Brain pericyte (primary cell): Measurements from ENCODE around the gene IAH1.

Experiments
- DNase-seq: peaks from one replicate; pipeline ENCODE4 v3.0.0-alpha.2; 2012; ENCODE audit warnings: low read depth, low spot score

IAH1 gene, protein sequence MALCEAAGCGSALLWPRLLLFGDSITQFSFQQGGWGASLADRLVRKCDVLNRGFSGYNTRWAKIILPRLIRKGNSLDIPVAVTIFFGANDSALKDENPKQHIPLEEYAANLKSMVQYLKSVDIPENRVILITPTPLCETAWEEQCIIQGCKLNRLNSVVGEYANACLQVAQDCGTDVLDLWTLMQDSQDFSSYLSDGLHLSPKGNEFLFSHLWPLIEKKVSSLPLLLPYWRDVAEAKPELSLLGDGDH

DNA sequence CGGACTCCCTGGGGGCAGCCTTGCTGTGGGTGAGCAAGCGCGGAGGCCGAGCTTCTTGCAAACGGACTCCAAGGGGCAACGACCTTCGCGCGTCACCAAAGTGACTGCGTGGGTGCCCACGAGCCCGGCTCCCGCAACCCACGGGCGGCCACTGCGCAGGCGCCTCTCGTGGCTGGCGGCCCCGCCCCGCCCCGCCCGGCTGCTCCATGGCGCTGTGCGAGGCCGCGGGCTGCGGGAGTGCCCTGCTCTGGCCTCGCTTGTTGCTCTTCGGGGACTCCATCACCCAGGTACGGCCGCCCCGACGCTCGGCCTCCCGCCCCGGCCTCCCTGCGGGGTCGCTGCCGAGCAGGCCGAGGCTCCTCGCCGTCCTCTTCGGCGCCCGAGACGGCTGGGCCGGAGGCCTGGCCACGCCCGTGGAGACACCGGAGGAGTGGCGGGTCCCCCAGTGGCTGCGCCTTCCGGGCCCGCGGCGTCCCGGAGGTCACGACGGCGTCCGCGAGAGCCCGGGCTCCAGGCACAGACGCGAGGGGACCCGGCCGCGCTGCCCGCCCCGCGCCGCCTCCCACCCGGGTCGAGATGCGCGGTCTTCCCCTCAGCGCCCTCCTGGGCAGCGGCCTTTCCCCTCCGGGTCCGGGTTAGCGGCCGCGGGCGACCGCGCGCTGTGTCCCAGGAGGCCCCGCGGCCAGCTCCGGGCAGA lies at the start of gene IAH1:
IAH1 (plus strand) TSS at position 191 of the 697 bp plus-strand sequence; CDS start at position 207, 16 bp downstream.
- DNase-seq = no peak

DNA sequence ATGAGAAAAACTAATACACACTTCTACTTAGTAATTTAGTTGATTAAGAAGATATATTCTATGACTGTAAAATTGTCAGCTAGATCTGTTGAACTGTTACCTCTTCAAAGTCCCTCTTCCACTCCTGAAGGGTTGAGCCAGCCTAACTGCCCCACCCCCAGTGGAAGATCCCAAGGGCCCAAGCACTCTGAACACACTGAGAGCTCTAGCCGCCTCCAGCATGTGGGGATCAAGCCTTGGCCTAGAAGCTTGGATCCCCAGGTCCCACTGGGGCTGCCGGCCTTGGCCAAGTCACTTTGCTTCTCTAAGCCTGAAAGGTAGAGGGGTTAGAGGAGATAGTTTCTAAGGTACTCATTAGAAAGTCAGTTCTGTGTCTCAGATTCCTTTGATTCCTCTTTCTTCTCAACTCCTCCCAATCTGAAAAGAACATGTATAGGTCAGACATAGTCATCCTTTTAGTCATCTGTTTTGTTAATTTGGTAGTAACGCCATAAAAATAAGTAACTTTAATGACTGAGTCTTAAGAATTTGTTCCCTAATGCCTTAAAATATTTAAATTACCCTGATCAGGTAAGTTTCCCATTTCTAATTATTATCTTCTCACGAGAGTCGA lies 45.3 kb upstream of the IAH1 start:
- DNase-seq = no peak

DNA sequence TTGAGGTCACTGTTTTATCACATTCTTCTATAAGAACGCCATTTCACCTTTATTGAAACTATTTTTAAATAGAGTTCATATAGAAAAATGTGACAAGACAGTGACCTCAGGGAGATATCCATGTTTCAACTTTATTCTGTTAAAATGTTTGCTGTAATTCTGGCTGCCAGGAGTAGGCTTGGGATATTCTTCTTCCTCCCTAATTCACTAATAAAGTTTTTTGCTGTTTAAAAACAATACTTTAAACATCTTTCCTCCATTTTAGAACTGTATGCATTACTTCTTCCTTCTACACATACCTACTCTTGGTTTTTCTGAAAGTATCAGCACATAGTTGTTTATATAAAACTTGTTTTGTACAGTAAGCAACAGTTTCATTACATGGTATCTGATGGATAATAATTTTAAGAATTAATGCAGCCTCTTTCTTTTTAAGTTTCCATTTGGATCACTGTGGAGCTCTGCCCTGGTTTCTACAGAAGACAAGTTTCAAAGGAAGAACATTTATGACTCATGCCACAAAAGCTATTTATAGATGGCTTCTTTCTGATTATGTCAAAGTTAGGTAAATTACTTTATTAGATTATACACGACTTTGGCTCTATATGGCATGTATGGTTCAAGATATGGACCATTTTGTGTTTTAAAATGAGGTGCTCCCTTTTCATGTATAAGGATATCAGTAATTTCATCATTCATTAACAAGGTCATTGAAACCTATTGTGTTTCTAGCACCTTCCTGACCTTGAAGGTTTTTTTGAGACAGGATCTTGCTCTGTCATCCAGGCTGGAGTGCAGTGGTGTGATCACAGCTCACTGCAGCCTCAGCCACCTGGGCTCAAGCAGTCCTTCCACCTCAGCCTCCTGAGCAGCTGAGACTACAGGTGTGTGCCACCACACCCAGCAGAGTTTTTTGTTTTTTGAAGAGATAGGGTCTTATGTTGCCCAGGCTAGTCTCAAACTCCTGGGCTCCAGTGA lies 43.7 kb upstream of the IAH1 start:
- no peak for DNase-seq

DNA sequence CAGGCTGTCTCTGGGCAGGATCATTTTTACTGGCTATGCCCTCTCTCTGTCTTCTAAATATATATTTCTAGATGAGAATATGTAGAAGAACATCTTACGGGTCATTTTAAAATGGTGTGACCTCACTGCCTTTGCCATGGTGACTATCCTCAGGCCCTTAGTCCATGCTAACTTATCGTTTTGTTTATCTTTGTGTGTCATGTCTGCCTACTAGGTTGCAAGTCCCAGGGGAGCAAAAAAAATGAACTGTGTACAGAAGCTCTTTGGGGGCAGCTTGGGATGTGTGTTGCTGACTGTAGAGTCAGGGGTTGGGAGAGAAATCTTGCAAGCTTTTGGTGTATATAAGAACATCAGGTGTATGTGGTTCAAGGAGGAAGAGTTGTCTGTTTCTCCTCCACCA lies 39.9 kb upstream of the IAH1 start:
- no peak for DNase-seq

DNA sequence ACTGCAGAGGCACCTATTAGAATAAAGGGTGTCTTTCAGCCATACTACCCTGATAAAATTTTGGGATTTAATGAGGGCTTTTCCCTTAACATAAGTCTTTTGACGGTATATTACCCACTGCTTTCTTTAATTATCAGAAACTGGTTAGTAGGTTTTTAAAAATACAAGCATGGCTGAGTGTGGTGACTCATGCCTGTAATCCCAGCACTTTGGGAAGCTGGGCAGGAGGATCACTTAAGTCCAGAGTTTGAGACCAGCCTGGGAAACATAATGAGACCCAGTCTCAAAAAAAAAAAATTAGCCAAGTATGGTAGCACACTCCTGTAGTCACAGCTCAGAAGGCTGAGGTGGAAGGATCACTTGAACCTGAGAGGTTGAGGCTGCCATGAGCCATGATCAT lies 34.8 kb upstream of the IAH1 start:
- DNase-seq = no peak

DNA sequence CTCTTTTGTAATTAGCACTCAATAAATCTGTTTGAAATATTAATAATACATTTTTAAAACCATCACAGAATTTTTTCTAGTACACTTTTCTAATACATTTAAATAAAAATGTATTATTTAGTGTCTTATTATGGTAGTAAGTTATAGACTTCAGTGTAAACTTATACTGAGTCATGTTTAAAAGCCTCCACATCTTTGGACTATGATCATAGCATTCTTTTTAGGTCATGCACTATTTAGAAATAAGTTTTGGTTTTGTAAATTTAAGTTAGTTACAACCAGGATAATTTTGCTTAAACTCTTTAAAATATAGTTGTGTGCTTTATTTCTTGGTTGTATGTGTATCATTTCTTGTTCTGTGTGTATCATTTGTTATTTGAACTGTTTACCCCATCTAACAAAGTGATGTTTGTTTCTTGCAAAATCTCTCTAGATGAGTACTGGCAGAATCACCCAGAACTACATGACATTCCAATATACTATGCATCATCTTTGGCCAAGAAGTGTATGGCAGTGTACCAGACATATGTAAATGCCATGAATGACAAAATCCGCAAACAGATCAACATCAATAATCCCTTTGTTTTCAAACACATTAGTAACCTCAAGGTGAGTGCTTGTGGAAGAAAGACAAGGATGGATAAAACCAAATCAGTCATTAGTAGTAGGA lies 34.2 kb upstream of the IAH1 start:
- DNase-seq = no peak

DNA sequence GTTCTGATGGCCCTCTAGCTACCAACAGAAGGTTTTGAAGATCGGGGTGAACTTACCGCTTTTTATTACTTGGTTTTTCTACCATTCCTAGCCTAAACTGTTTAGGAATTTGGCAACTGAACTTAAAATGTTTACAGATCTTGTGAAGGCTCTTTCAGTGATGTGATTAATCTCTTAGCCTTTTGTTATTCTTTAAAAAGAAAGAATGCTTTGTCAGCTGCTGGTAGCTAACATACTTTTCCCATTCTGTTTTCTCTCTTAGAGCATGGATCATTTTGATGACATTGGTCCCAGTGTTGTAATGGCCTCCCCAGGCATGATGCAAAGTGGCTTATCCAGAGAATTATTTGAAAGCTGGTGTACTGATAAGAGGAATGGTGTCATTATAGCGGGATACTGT lies 32.8 kb upstream of the IAH1 start:
- no peak for DNase-seq

DNA sequence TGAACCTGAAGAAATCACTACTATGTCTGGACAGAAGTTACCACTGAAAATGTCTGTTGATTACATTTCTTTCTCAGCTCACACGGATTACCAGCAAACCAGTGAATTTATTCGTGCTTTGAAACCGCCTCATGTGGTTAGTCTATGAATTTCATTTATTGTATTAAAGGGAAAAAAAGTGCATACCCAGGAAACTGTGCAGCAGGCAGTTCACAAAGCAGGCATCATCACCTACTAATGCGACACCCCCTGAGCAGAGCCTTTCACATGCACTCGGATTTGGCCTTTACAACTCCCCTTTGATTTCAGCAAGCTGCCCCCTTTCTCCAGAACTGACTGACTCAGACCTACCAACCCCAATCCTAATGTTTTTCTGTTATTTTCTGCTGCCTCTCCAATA lies 30.8 kb upstream of the IAH1 start:
- no peak for DNase-seq

DNA sequence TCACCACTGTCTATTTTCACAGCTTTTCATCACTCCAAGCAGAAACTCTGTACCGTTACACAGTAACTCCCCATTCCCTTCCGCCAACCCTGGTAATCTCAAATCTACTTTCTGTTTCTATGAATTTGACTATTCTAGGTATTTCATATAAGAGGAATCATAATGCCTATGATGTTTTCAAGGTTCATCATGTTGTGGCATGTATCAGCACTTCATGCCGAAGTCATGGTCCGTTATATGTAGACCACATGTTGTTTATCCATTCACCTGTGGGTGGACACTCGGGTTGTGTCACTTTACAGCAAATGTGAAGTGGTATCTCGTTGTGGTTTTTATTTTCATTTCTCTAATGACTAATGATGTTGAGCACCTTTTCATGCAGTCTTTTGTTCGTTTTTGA lies 29.3 kb upstream of the IAH1 start:
- DNase-seq = no peak

DNA sequence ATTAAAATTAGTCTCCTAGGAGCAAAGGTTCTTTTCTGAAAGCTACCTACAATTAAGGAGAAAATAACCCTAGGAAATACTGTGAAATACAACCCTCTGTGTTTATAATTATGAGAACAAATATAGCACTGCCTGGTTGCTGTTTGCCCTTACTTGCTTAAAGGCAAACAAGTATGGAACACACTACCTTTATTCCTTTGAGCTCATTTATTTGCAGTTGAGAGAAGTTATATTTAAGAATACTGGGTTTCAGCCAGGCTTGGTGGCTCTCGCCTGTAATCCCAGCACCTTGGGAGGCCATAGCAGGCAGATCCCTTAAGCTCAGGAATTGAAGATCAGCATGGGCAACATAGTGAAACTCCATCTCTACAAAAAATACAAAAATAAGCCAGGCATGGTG lies 23.1 kb upstream of the IAH1 start:
- DNase-seq = no peak

DNA sequence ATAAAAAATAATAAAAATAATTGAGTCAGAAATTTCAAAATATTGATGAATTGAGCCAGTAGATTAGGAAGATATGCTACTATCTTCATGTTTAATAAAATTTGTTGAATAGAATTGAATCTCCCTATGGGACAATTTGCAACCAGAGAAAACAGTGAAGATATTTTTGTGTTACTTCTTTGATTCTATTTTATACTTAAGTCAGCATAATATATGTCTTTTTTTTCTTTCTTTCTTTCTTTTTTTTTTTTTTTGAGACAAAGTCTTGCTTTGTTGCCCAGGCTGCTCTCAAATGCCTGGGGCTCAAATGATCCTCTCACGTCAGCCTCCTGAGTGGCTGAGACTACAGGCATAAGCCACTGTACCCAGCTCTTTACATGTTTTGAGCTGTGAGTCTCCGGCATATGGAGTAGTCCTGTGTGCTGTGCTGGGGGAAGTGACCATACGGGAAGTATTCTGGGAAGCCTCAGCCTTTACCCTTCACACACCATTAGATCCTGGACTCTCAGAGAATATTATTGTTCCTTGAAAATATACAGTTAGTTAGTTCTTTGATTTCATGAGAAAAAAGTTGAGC lies 13.8 kb upstream of the IAH1 start:
- no peak for DNase-seq

DNA sequence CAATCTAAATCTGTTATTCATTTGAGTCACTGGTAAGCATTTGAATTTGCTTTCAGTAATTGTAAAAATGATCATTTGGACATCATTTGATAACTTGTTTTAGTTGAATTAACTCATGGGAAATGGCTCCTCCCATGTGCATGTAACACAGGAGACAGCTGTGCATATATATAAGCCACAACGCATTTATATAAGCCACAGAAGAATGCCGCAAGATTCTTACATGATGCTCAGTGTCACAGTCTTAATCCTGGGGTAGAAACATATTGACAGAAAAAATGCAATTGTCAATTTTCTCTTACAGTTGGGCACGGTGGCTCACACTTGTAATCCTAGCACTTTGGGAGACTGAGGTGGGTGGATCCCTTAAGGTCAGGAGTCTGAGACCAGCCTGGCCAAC lies 13.3 kb upstream of the IAH1 start:
- no peak for DNase-seq

DNA sequence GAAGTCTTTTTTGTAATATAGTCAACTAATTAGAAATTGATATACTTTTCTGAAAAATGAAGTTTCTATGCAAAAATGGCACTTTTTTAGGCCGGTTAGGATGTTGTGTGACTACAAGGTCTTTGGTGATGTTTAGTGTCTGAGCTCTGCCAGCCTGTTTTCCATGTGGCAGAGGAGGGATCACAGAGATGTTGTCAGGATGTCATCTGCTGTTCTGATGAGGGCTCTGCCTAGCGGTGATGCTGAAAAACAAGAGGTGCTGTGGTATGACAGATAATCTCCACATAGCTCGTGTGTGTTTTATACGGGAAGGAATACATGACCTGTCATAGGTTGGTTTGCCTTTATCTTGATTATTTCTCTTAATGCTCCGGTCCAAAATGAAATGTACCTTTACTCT lies 12.0 kb upstream of the IAH1 start:
- no peak for DNase-seq

DNA sequence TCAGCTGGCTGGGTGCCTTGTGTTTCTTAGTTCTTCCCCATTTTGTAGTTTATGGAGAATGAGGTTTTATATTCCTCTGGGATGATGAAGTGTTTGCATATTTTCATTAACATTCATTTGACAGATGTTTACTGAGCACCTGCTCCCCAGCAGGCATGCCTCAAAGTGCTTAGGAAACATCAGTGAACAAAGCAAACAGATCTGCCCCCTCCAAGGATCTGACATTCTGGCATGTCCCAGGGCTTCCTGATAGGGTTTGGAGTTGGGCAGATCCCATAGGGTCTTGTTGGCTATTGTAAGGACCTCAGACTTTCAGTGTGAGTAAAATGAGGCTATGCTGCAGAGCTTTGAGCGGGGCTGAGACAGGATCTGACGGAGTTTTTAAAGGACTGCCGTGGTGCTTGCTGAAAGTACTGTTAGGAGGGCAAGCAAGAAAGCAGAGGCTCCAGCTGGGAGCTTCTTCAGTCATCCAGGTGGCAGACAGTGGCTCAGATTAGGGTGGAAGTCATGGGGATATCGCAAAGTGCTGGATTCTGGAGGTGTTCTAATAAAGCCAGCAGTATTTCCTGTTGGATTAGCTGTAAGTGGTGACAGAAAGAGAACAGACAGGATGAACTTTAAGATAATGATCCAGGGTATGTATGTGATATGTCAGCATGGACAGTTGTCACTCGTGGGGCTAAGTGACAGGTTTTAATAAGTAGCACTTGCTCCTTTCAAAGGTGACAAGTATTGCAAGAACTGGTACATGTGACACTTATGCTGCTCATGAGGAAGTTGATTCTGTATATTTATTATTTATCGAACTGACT lies 11.3 kb upstream of the IAH1 start:
- no peak for DNase-seq

DNA sequence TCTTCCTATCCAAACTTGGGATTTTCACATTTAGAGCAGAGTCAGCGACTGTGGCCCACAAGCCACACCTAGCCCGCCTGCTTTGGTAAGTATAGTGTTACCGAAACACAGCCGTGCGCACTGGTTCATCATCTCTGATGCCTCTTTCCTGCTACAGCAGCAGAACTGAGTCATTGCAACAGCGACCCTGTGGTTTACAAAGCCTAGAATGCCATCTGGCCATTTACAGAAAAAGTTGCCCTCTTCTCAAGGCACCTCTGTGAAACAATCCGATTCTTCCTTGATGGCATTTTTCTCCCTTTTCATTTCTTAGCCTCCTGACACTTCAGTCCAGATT lies 10.7 kb upstream of the IAH1 start:
- no peak for DNase-seq

DNA sequence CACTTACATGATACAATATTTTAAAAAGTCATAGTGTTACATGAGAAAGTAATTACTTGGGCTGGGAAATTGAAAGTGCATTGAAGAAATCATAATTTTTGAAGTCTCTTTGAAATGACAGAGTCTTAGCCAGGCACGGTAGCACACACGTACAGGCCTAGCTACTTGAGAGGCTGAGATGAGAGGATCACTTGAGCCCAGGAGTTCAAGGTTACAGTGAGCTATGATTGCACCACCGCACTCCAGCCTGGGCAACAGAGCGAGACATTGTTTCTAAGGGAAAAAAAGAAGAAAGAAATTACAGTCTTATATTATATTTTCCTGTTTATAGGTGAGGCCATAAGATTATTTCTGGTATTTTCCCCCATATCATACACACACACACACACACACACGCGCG lies 9.2 kb upstream of the IAH1 start:
- no peak for DNase-seq

DNA sequence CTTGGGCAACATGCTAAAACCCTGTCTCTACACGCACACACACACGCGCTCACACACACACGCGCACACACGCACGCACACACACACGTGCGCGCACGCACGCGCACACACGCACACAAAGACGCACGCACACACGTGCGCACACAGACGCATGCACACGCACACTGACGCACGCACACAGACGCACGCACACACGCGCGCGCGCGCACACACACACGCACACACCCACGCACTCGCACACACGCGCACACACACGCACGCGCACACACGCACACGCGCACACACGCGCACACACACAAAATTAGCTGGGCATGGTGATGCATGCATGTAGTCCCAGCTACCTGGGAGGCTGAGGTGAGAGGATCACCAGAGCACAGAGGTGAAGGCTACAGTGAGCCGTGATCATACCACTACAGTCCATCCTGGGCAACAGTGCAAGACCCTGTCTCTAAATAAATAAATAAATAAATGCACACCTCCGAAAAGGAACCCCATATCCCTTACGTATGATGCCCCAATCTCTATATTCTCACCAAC lies 8.1 kb upstream of the IAH1 start:
- DNase-seq = no peak

DNA sequence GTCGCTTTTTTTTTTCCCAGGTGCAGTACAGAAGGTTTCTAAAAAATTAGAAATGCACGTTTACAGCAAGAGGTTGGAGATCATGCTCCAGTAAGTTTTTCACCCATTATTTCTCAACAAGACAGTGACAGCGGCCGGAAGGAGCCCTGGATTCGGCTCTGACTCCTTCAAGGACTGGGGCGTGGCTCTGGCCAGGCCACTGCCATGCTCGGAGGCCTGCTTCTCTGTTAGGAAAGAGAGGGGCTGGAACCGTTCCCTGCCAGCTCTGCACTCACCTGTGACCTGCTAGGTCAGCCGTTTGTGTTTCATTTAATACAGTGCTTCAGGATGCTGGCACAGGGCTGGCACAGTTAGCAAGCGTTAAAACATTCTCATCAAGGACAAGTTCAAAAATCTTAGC lies 6.7 kb upstream of the IAH1 start:
- no peak for DNase-seq

DNA sequence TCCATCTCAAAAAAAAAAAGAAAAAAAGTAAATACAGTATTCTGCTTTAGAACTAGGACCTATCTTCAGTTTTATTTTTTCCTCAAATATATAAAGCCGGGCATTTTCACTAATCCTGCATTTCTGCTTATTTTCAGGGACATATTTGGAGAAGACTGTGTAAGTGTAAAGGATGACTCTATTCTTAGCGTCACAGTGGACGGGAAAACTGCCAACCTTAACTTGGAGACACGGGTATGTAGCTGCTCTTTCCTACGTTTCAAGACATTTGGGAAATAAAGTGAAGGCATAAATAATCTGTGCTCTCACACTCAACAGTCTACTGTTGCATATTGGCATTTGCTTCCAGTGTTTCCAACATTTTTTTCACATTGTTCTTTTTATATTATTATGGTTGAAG lies 3.1 kb upstream of the IAH1 start:
- DNase-seq = no peak

DNA sequence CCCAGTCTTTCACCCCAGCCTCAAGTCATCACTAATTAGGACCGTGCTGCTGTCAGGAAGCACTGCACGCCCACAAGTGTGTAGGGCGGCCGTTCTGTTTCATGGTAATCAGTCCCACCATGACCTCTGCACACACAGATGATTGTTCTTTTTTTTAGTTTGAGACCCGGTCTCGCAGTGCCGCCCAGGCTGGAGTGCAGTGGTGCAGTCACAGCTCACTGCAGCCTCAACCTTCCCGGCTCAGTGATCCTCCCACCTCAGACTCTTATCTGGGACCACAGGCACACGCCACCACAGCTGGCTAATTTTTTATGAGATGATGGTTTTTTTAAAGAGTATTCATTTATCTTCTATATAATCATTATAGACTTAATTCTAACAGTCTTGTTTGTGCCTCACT lies 1.8 kb upstream of the IAH1 start:
- no peak for DNase-seq
